C4-2B (cell line): ENCODE results near the gene SLC27A1.

Experiments
- H3K27ac ChIP-seq: fragments of 450-650 bp; 2 replicates; pipeline ENCODE4 v1.5.1; 2017
- CTCF ChIP-seq: fragments of 450-650 bp; conservative IDR thresholded peaks from 2 replicates; pipeline ENCODE4 v1.5.1; 2017; ENCODE audit warnings: mild to moderate bottlenecking
- ZFX ChIP-seq: fragments of 450-650 bp; IDR thresholded peaks from 2 replicates; pipeline ENCODE4 v1.6.1; 2017

The SLC27A1 gene

GRCh38 chr19:17457616-17458015 is 12.7 kb upstream of the SLC27A1 start:
- TF ChIP-seq CTCF (no peak), ZFX (no peak)
- no peak overlapping the region for H3K27ac ChIP-seq

GRCh38 chr19:17458970-17459369 is 11.4 kb upstream of the SLC27A1 start:
- TF ChIP-seq ZFX (no peak), CTCF (no peak)
- H3K27ac ChIP-seq: no peak overlapping the region

GRCh38 chr19:17460372-17461230 is 9.7 kb upstream of the SLC27A1 start, which contains the start of gene NXNL1:
Gene NXNL1, minus strand, starts transcription at chr19:17460926. Its CDS starts 57 bp downstream, at chr19:17460869.
- no peak for TF ChIP-seq CTCF
- no peak for TF ChIP-seq ZFX
- no peak within 1 kb of the TSS for H3K27ac ChIP-seq

GRCh38 chr19:17466487-17466850 is 3.9 kb upstream of the SLC27A1 start:
- no peak overlapping the region for H3K27ac ChIP-seq
- no peak for TF ChIP-seq ZFX
- no peak; the same call in 1 of the 2 replicates for TF ChIP-seq CTCF

- 0 out of 2 replicates have a peak overlapping the region, but pooled peaks have one; percentile 55 for H3K27ac ChIP-seq
- TF ChIP-seq ZFX (no peak), CTCF (no peak)
Observed at GRCh38 chr19:17467471-17468301, 2.6 kb upstream of the SLC27A1 start.

- H3K27ac ChIP-seq: peak overlapping the region; percentile 55
- TF ChIP-seq ZFX (no peak), CTCF (no peak)
Observed at GRCh38 chr19:17468302-17469091, 1.8 kb upstream of the SLC27A1 start.
